HCT116 (cell line): ENCODE data around the gene CTXN1. TPM values are rescaled to one million over a fixed set of nuclear protein-coding genes. Genes with fewer than 3 reads are reported as not detected.

Source experiments
- ATAC-seq: fragments of 200-7000 bp; cut with Tn5 transposase; 2 replicates; pipeline ENCODE4 v1.9.1; 2020; ENCODE audit warnings: mild to moderate bottlenecking, moderate library complexity
- BruUV-seq: library from RNA; stranded (reverse); fragments of 400-500 nt; replicated peaks from 2 replicates; lab custom pipeline; 2021; lab: Mats Ljungman, UMichigan
- CTCF ChIA-PET: fragments of 300-600 bp; sonication (Branson Sonifier 250); formaldehyde crosslinking; loops from one replicate; lab custom pipeline; 2021; ENCODE audit warnings: antibody characterized with exemption; lab: Charles Lee
- POLR2A ChIA-PET: fragments of 300-600, 350-600 bp; sonication (Branson Sonifier 250); formaldehyde crosslinking; loops from one replicate; lab custom pipeline; 2021; ENCODE audit warnings: antibody characterized with exemption; lab: Charles Lee
- RAD21 ChIA-PET, 2 experiments: fragments of 300-600 bp; sonication (Branson Sonifier 250); formaldehyde crosslinking; loops; one replicate each; lab custom pipeline; 2023; ENCODE audit warnings: low total read pairs in 2 of 2; ENCODE audit not compliant: uncharacterized antibody in 2 of 2, unreplicated experiment in 2 of 2, low non-redundant PET in 1 of 2; lab: Charles Lee
- DNase-seq: peaks from one replicate; pipeline ENCODE4 v3.0.0-alpha.2; 2010; ENCODE audit warnings: low read depth, low spot score
- H2AFZ ChIP-seq: fragments of 200-600 bp; shearing (Covaris generic), sonication (generic); 2 replicates; pipeline ENCODE4 v1.6.1; 2017; ENCODE audit warnings: low read depth, mixed run types, mixed read lengths, antibody characterized with exemption, low read length; ENCODE audit not compliant: poor library complexity, severe bottlenecking
- H3K27ac ChIP-seq: 2 replicates; pipeline ENCODE4 v1.5.1; 2012; ENCODE audit warnings: low read depth, low read length
- H3K27me3 ChIP-seq: fragments of 200-600 bp; sonication (generic); 2 replicates; pipeline ENCODE4 v1.6.1; 2016; ENCODE audit warnings: mixed run types, low read length, mixed read lengths; ENCODE audit not compliant: insufficient read depth
- H3K36me3 ChIP-seq, 2 experiments: fragments of 200-500 bp in 1 of 2; fragments of 200-600 bp in 1 of 2; sonication (Bioruptor generic) in 1 of 2; sonication (generic) in 1 of 2; 2 replicates each; pipeline versions ENCODE4 v1.5.1 to v1.6.1; 2014 to 2016; ENCODE audit warnings: low read length in 2 of 2, inconsistent platforms in 1 of 2, mixed read lengths in 1 of 2, mixed run types in 1 of 2; ENCODE audit not compliant: insufficient read depth in 2 of 2, control insufficient read depth in 1 of 2
- H3K4me1 ChIP-seq, 2 experiments: fragments of 200-600 bp in 1 of 2; sonication (generic) in 1 of 2; 2 replicates each; pipeline versions ENCODE4 v1.5.1 to v1.6.1; 2012 to 2017; ENCODE audit warnings: low read length in 2 of 2, inconsistent platforms in 1 of 2, mild to moderate bottlenecking in 1 of 2, mixed read lengths in 1 of 2, mixed run types in 1 of 2, moderate library complexity in 1 of 2; ENCODE audit not compliant: insufficient read depth in 2 of 2, control insufficient read depth in 1 of 2
- H3K4me2 ChIP-seq: fragments of 200-600 bp; sonication (generic); 2 replicates; pipeline ENCODE4 v1.6.1; 2017; ENCODE audit warnings: mixed run types, low read length, mixed read lengths
- H3K4me3 ChIP-seq, 2 experiments: fragments of 200-600 bp in 1 of 2; sonication (generic) in 1 of 2; replicated peaks in 1 of 2; 2 replicates each; pipeline ENCODE4 v1.5.1; 2011 to 2016; ENCODE audit warnings: low read length in 2 of 2, control low read depth in 1 of 2, low read depth in 1 of 2, mild to moderate bottlenecking in 1 of 2, mixed read lengths in 1 of 2, mixed run types in 1 of 2
- H3K79me2 ChIP-seq: fragments of 200-600 bp; sonication (generic); 2 replicates; pipeline ENCODE4 v1.6.1; 2017; ENCODE audit warnings: mild to moderate bottlenecking, mixed run types, low read length, moderate library complexity, mixed read lengths; ENCODE audit not compliant: insufficient read depth
- H3K9ac ChIP-seq: fragments of 200-600 bp; sonication (generic); 2 replicates; pipeline ENCODE4 v1.6.1; 2016; ENCODE audit warnings: low read length, mixed read lengths
- H3K9me2 ChIP-seq: fragments of 200-600 bp; sonication (generic), shearing (Covaris generic); 2 replicates; pipeline ENCODE4 v1.6.1; 2017; ENCODE audit warnings: mixed run types, mild to moderate bottlenecking, moderate library complexity; ENCODE audit not compliant: insufficient read depth
- H3K9me3 ChIP-seq, 2 experiments: fragments of 200-500 bp in 1 of 2; fragments of 200-600 bp in 1 of 2; sonication (Bioruptor generic) in 1 of 2; sonication (generic) in 1 of 2; 2 replicates each; pipeline ENCODE4 v1.6.1; 2014 to 2017; ENCODE audit warnings: low read length in 2 of 2, mixed read lengths in 2 of 2, inconsistent platforms in 1 of 2, low read depth in 1 of 2, mild to moderate bottlenecking in 1 of 2, mixed run types in 1 of 2, moderate library complexity in 1 of 2; ENCODE audit not compliant: control insufficient read depth in 1 of 2, insufficient read depth in 1 of 2
- H4K20me1 ChIP-seq: fragments of 200-600 bp; sonication (generic), shearing (Covaris generic); 2 replicates; pipeline ENCODE4 v1.6.1; 2017; ENCODE audit warnings: mixed run types, mild to moderate bottlenecking, moderate library complexity; ENCODE audit not compliant: insufficient read depth
- CBX3 ChIP-seq: IDR thresholded peaks from 2 replicates; pipeline ENCODE4 v1.6.1; 2012; ENCODE audit warnings: low read depth
- CEBPB ChIP-seq: IDR thresholded peaks from 2 replicates; pipeline ENCODE4 v1.6.1; 2012; ENCODE audit warnings: low read depth
- EGR1 ChIP-seq: IDR thresholded peaks from 2 replicates; pipeline ENCODE4 v1.6.1; 2012; ENCODE audit warnings: low read depth
- EZH2phosphoT487 ChIP-seq: fragments of 200-600 bp; IDR thresholded peaks from 2 replicates; pipeline ENCODE4 v1.6.1; 2018; ENCODE audit warnings: antibody characterized with exemption, borderline replicate concordance
- POLR2AphosphoS5 ChIP-seq: IDR thresholded peaks from 2 replicates; pipeline ENCODE4 v1.6.1; 2011; ENCODE audit warnings: mild to moderate bottlenecking, low read depth, low read length, moderate library complexity
- SP1 ChIP-seq: IDR thresholded peaks from 2 replicates; pipeline ENCODE4 v1.6.1; 2012; ENCODE audit warnings: low read depth
- TCF7L2 ChIP-seq: IDR thresholded peaks from 2 replicates; pipeline ENCODE4 v1.7.0; 2011; ENCODE audit warnings: borderline replicate concordance, inconsistent platforms; ENCODE audit not compliant: insufficient read depth, insufficient read length; ENCODE audit errors: extremely low read depth
- ZFX ChIP-seq: fragments of 450-650 bp; IDR thresholded peaks from 2 replicates; pipeline ENCODE4 v1.6.1; 2017
- ZNF274 ChIP-seq: fragments of 200-500 bp; sonication (Bioruptor generic); IDR thresholded peaks from 2 replicates; pipeline ENCODE4 v1.6.1; 2014; ENCODE audit warnings: mild to moderate bottlenecking, low read depth, low read length, inconsistent platforms
- intact Hi-C: fragments of 100-400 bp; cut with micrococcal nuclease; formaldehyde crosslinking; loops from 2 replicates; pipeline ENCODE4 v1.10.0; 2022
- total RNA-seq: library from RNA; stranded (reverse); gene quantifications from one replicate; pipeline ENCODE4 v1.2.1, GENCODE V29; 2021; ENCODE audit not compliant: unreplicated experiment
- TF ChIP-seq, protein P1 (sequence below): IDR thresholded peaks from 2 replicates; pipeline ENCODE4 v1.6.1; 2012
- TF ChIP-seq, protein P2 (sequence below): IDR thresholded peaks from 2 replicates; pipeline ENCODE4 v1.6.1; 2011; ENCODE audit warnings: mild to moderate bottlenecking, low read length, moderate library complexity; ENCODE audit not compliant: insufficient replicate concordance; ENCODE audit errors: extremely low read depth
- TF ChIP-seq, protein P3 (sequence below): IDR thresholded peaks from 2 replicates; pipeline ENCODE4 v1.6.1; 2012; ENCODE audit warnings: low read depth

CTXN1 gene
- total RNA-seq, 1 experiment from 2014 or later: 56.0 TPM

DNA sequence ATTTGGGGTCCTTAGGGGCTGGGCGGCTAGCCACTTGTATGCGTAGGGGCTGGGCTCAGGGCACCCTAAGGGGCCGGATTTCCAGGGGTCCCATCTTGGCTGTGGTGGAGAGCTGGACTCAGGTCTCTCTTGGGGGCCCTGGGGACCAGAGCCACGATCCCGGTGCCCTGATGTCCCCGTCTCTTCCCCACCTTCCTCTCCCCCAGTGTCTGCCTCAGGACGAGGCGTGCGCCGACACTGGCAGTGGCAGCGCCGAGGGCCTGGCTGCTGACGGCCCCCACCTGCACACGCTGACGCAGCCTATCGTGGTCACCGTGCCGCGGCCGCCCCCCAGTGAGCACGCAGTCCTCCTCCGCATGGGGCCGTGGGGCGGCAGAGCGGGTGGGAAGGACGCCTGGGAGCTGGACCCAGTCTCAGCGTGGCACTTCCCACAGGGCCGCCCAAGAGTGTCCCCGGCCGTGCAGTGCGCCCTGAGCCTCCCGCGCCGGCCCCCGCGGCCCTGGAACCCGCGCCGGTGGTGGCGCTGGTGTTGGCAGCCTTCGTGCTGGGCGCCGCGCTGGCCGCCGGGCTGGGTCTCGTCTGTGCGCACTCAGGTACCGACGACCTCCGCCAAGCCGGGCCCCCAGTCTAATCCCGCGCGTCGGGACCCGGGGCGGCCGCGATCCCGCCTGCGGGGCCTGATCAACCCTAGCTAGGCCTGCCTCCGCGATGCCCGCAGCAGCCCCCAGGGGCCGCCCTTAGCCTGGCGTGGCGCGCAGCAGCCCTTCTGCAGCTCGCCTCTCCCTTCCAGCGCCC lies 8.5 kb downstream of the CTXN1 start (continued):
- TF ChIP-seq, protein P1, sequence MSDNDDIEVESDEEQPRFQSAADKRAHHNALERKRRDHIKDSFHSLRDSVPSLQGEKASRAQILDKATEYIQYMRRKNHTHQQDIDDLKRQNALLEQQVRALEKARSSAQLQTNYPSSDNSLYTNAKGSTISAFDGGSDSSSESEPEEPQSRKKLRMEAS: peak; percentile 86
- peak; percentile 41 for TF ChIP-seq POLR2AphosphoS5

GRCh38 chr19:7916955-7917266 lies 9.0 kb downstream of the CTXN1 start:
- BruUV-seq: no TSS peak
- H4K20me1 ChIP-seq: no peaks in the 10 kb centered on the region
- H3K27ac ChIP-seq: peak overlapping the region; percentile 89
- DNase-seq: no peak
- peak overlapping the region; percentile 66 to 74 for H3K4me3 ChIP-seq
- ChIA-PET CTCF (interaction anchor here (1.0 to 1.3 kb wide), 2 partner anchors 13 to 86 kb away, joined by 4 to 6 read pairs; partner anchors contain the start of gene MAP2K7), POLR2A (interaction anchor here (1.3 to 1.7 kb wide), 2 partner anchors 14 to 27 kb away, joined by 5 to 6 read pairs; partner anchors contain the start of genes MAP2K7 and TIMM44), RAD21 (no interaction called here)
- peaks cover 1 to 4% of the 10 kb centered on the region in 2 experiments; a peak in 3 of 4 replicates for H3K36me3 ChIP-seq
- H3K9me2 ChIP-seq: no peaks in the 10 kb centered on the region
- TF ChIP-seq TCF7L2: no peak
- no peak for TF ChIP-seq EZH2phosphoT487
- TF ChIP-seq CEBPB: no peak
- TF ChIP-seq, protein P2, sequence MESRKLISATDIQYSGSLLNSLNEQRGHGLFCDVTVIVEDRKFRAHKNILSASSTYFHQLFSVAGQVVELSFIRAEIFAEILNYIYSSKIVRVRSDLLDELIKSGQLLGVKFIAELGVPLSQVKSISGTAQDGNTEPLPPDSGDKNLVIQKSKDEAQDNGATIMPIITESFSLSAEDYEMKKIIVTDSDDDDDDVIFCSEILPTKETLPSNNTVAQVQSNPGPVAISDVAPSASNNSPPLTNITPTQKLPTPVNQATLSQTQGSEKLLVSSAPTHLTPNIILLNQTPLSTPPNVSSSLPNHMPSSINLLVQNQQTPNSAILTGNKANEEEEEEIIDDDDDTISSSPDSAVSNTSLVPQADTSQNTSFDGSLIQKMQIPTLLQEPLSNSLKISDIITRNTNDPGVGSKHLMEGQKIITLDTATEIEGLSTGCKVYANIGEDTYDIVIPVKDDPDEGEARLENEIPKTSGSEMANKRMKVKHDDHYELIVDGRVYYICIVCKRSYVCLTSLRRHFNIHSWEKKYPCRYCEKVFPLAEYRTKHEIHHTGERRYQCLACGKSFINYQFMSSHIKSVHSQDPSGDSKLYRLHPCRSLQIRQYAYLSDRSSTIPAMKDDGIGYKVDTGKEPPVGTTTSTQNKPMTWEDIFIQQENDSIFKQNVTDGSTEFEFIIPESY: no peak
- no peak for TF ChIP-seq ZNF274
- no peak for TF ChIP-seq EGR1
- no peak for TF ChIP-seq ZFX
- TF ChIP-seq, protein P3, sequence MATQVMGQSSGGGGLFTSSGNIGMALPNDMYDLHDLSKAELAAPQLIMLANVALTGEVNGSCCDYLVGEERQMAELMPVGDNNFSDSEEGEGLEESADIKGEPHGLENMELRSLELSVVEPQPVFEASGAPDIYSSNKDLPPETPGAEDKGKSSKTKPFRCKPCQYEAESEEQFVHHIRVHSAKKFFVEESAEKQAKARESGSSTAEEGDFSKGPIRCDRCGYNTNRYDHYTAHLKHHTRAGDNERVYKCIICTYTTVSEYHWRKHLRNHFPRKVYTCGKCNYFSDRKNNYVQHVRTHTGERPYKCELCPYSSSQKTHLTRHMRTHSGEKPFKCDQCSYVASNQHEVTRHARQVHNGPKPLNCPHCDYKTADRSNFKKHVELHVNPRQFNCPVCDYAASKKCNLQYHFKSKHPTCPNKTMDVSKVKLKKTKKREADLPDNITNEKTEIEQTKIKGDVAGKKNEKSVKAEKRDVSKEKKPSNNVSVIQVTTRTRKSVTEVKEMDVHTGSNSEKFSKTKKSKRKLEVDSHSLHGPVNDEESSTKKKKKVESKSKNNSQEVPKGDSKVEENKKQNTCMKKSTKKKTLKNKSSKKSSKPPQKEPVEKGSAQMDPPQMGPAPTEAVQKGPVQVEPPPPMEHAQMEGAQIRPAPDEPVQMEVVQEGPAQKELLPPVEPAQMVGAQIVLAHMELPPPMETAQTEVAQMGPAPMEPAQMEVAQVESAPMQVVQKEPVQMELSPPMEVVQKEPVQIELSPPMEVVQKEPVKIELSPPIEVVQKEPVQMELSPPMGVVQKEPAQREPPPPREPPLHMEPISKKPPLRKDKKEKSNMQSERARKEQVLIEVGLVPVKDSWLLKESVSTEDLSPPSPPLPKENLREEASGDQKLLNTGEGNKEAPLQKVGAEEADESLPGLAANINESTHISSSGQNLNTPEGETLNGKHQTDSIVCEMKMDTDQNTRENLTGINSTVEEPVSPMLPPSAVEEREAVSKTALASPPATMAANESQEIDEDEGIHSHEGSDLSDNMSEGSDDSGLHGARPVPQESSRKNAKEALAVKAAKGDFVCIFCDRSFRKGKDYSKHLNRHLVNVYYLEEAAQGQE: no peak
- no peak for TF ChIP-seq SP1
- TF ChIP-seq, protein P1: no peak
- no peak for TF ChIP-seq CBX3
- H3K9me3 ChIP-seq: no peaks in the 10 kb centered on the region
- ATAC-seq: peak; percentile 0; the same call in 1 of the 2 replicates
- peak overlapping the region; percentile 14 for H2AFZ ChIP-seq
- intact Hi-C loops: no loop called here
- H3K27me3 ChIP-seq: no peaks in the 10 kb centered on the region
- peak overlapping the region; percentile 91 for H3K4me2 ChIP-seq
- H3K9ac ChIP-seq: peak overlapping the region; percentile 89
- H3K79me2 ChIP-seq: peaks cover 10% of the 10 kb centered on the region; the same call in 1 of the 2 replicates
- peaks cover 21 to 57% of the 10 kb centered on the region in 2 experiments; a peak in 3 of 4 replicates for H3K4me1 ChIP-seq
